ENCODE results near the gene AKAP14.
A peak's percentile ranks its signal among the peaks of the same experiment; 100 is the strongest.

The AKAP14 gene

GRCh38 chrX:119941336-119941735 lies 45.6 kb downstream of the AKAP14 start:
- H3K4me3 ChIP-seq (replicated peaks in 1 of 2; ENCODE audit: low read depth in 2 of 2, low read length in 2 of 2): no peak overlapping the region
- no peak for TF ChIP-seq CTCF (IDR thresholded peaks at IDR 0.05; ENCODE audit: low read depth, low read length)
- no peak for DNase-seq (ENCODE audit: low read depth in 2 of 2)

- no peak for DNase-seq (ENCODE audit: low read depth in 2 of 2)
Observed at GRCh38 chrX:119942173-119942819, 46.6 kb downstream of the AKAP14 start.

GRCh38 chrX:119942831-119943184 lies 47.1 kb downstream of the AKAP14 start:
- DNase-seq (ENCODE audit: low read depth in 2 of 2): no peak
- peak overlapping the region; percentile 72 to 73 for H3K4me3 ChIP-seq (replicated peaks in 1 of 2; ENCODE audit: low read depth in 2 of 2, low read length in 2 of 2)
- no peak for TF ChIP-seq CTCF (IDR thresholded peaks at IDR 0.05; ENCODE audit: low read depth, low read length)

More at GRCh38 chrX:119942173-119942819, 46.6 kb downstream of the AKAP14 start:
- peak overlapping the region; percentile 72 to 73 for H3K4me3 ChIP-seq (replicated peaks in 1 of 2; ENCODE audit: low read depth in 2 of 2, low read length in 2 of 2)
- TF ChIP-seq CTCF (IDR thresholded peaks at IDR 0.05; ENCODE audit: low read depth, low read length): no peak

- no peak for TF ChIP-seq CTCF (IDR thresholded peaks at IDR 0.05; ENCODE audit: low read depth, low read length)
- DNase-seq (ENCODE audit: low read depth in 2 of 2): peak; percentile 96
- H3K4me3 ChIP-seq (replicated peaks in 1 of 2; ENCODE audit: low read depth in 2 of 2, low read length in 2 of 2): peak within 1 kb of the TSS; percentile 72 to 73
Observed at GRCh38 chrX:119943185-119943988, 47.7 kb downstream of the AKAP14 start, which contains the start of gene NKAP. Gene NKAP, minus strand, starts transcription at chrX:119943751. Its CDS starts 146 bp downstream, at chrX:119943605.

- H3K4me3 ChIP-seq (replicated peaks in 1 of 2; ENCODE audit: low read depth in 2 of 2, low read length in 2 of 2): no peak overlapping the region
- DNase-seq (ENCODE audit: low read depth in 2 of 2): no peak
- TF ChIP-seq CTCF (IDR thresholded peaks at IDR 0.05; ENCODE audit: low read depth, low read length): no peak
Observed at GRCh38 chrX:119945481-119945880, 49.8 kb downstream of the AKAP14 start.

- DNase-seq (ENCODE audit: low read depth in 2 of 2): no peak
- no peak overlapping the region for H3K4me3 ChIP-seq (replicated peaks in 1 of 2; ENCODE audit: low read depth in 2 of 2, low read length in 2 of 2)
- TF ChIP-seq CTCF (IDR thresholded peaks at IDR 0.05; ENCODE audit: low read depth, low read length): no peak
Observed at GRCh38 chrX:119948381-119948780, 52.7 kb downstream of the AKAP14 start.

All from cardiac fibroblast (primary cell).